ENCODE measurements around the gene KLHL29. TPM values are rescaled to one million over a fixed set of nuclear protein-coding genes. Genes with fewer than 3 reads are reported as not detected.
A peak's percentile ranks its signal among the peaks of the same experiment; 100 is the strongest.

Gene KLHL29
- total RNA-seq, 1 experiment from 2014 or later = 2.4 TPM

DNA sequence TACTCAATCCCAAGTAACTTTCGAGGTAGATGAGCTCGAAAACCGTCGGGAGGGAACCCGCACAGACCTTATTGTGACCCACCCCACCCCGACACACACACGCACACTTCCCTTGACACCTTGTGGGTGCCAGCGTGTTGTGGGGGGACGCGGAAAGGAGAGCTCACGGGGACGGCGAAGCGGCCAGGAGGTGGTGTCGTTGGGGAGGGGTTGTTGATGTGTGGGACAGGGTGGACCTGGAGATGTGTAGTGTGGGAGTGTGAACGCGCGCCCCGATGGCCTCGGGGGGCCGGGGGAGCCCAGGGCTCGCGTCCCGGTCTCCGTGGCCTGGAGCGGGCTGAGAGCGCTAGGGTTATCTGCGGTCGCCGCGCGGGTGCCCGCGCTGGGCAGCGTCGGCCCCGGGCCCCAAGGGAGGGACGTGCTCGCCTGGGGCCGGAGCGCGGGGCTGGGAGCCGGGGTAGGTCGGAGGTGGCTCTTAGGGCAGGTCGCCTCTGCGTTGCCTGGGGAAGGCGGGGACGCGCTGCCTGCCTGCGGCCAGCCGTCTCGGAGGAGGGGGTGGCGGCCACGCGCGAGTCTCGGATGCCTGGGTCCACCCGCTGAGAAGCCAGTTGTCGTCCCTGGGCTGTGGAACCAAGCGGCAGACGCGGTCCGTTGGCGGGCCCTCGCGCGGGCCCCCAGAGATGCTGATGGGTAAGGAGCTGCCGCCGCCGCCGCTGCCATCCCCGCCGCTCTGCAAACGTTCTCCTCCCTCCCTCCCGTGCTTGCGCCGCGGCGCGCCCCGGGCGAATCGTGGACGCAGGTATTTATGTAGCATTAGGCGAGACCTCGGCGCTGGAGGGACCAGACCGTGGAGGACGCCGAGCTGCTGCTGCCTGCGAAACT, 1.6 kb downstream of the KLHL29 start:
- Histone ChIP-seq H2BK120ac (ENCODE audit: low read depth, low read length, poor library complexity, severe bottlenecking) (no peak overlapping the region), H4K20me1 (ENCODE audit: control insufficient read depth, insufficient read depth, insufficient read length) (peaks cover 4% of the 10 kb centered on the region), H2BK12ac (ENCODE audit: insufficient read length, low read depth, low read length) (no peak overlapping the region), H3K23me2 (ENCODE audit: insufficient read length, low read depth, low read length, poor library complexity, severe bottlenecking) (peaks cover 17% of the 10 kb centered on the region), H3K4me2 (ENCODE audit: insufficient read depth, insufficient read length, low read length) (peak overlapping the region; percentile 68), H2BK20ac (ENCODE audit: low read depth, low read length, poor library complexity, severe bottlenecking) (no peak overlapping the region), H3K79me2 (ENCODE audit: insufficient read depth, low read length) (no peaks in the 10 kb centered on the region), H3K27ac (ENCODE audit: insufficient read length, low read depth, low read length) (no peak overlapping the region), H3K18ac (ENCODE audit: insufficient read length, low read depth, low read length) (no peak overlapping the region), H3K4me1 (ENCODE audit: insufficient read depth, low read length) (no peaks in the 10 kb centered on the region), H3T11ph (ENCODE audit: low read length) (no peak overlapping the region), H4K8ac (replicated peaks; ENCODE audit: insufficient read length, low read depth, low read length) (no peak overlapping the region), H3K27me3 (ENCODE audit: insufficient read depth, low read length) (peaks cover 25% of the 10 kb centered on the region; the same call in 1 of the 2 replicates), H4K5ac (ENCODE audit: insufficient read length, low read depth, low read length) (no peak overlapping the region), H2AFZ (ENCODE audit: low read length) (no peak overlapping the region), H2AK5ac (ENCODE audit: insufficient read length, low read length) (no peak overlapping the region), H3K9ac (ENCODE audit: extremely low read depth, insufficient read length, low read length) (no peak overlapping the region), H4K91ac (ENCODE audit: insufficient read length, low read depth, low read length) (no peak overlapping the region), H3K79me1 (ENCODE audit: insufficient read depth, low read depth, low read length, poor library complexity, severe bottlenecking) (no peaks in the 10 kb centered on the region), H2BK5ac (ENCODE audit: insufficient read length, low read length) (no peak overlapping the region), H3K4ac (ENCODE audit: low read depth, low read length) (no peak overlapping the region), H2BK15ac (ENCODE audit: low read depth, low read length) (no peak overlapping the region), H3K23ac (ENCODE audit: insufficient read length, low read depth, low read length) (no peak overlapping the region), H3K14ac (ENCODE audit: insufficient read depth, low read length) (no peak overlapping the region; the same call in 1 of the 2 replicates), H3K56ac (ENCODE audit: insufficient read length, low read depth, low read length) (no peak overlapping the region), H3K9me3 (ENCODE audit: control insufficient read depth, low read depth, low read length) (no peaks in the 10 kb centered on the region)
- Mint-ChIP-seq H3K9me3 (peaks cover 0 to 2% of the 10 kb centered on the region in 2 experiments; a peak in 1 of 5 replicates), H3K27me3 (ENCODE audit: low read depth) (peaks cover 77% of the 10 kb centered on the region), H3K36me3 (ENCODE audit: insufficient read depth in 1 of 3, low read depth in 3 of 3) (no peaks in the 10 kb centered on the region; a peak in 1 of 7 replicates), H3K4me1 (peaks cover 17% of the 10 kb centered on the region in 2 experiments), H3K27ac (peak overlapping the region in 1 of 3 experiments; percentile 70; a peak in 1 of 7 replicates), H3K4me3 (peak overlapping the region; percentile 75 to 94)
- WGBS (ENCODE audit: extremely low coverage, insufficient read length, low lambda C conversion rate) = no CpG with 5 or more reads among the region's 91 CpGs
- no peak for DNase-seq
- TF ChIP-seq, protein P1, sequence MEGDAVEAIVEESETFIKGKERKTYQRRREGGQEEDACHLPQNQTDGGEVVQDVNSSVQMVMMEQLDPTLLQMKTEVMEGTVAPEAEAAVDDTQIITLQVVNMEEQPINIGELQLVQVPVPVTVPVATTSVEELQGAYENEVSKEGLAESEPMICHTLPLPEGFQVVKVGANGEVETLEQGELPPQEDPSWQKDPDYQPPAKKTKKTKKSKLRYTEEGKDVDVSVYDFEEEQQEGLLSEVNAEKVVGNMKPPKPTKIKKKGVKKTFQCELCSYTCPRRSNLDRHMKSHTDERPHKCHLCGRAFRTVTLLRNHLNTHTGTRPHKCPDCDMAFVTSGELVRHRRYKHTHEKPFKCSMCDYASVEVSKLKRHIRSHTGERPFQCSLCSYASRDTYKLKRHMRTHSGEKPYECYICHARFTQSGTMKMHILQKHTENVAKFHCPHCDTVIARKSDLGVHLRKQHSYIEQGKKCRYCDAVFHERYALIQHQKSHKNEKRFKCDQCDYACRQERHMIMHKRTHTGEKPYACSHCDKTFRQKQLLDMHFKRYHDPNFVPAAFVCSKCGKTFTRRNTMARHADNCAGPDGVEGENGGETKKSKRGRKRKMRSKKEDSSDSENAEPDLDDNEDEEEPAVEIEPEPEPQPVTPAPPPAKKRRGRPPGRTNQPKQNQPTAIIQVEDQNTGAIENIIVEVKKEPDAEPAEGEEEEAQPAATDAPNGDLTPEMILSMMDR (conservative IDR thresholded peaks at IDR 0.05) = no peak
